Spleen (tissue), 7 donors: ENCODE data around the gene DOK7.

Experiments used
- POLR2A ChIP-seq, 3 donors: fragments of 450-650 bp; IDR thresholded peaks; one replicate each; pipeline ENCODE4 v1.5.1; 2017; ENCODE audit warnings: antibody characterized with exemption in 3 of 3, mild to moderate bottlenecking in 1 of 3
- POLR2AphosphoS5 ChIP-seq, 3 donors: sonication (generic); formaldehyde crosslinking; IDR thresholded peaks; one replicate each; pipeline ENCODE4 v1.5.1; 2017; ENCODE audit warnings: antibody characterized with exemption in 3 of 3
- TF ChIP-seq, protein P1 (sequence below), 11 experiments: fragments of 200-600 bp in 7 of 11; fragments of 450-650 bp in 4 of 11; sonication (generic) in 4 of 11; IDR thresholded peaks in 8 of 11; conservative IDR thresholded peaks in 3 of 11; 1 replicate in 7 of 11; 2 replicates in 4 of 11; pipeline versions ENCODE4 v1.4.0 to v1.8.0; 2016 to 2021; ENCODE audit warnings: antibody characterized with exemption in 11 of 11, inconsistent platforms in 4 of 11, mild to moderate bottlenecking in 1 of 11
- donor health status: DM: no; HTN: no; CAD: no; lungs with moderate emphysema.
- donor health status: DM: no; HTN: no; CAD: no.
- donor health status: DM: no; HTN: no; CAD: no.

DNA sequence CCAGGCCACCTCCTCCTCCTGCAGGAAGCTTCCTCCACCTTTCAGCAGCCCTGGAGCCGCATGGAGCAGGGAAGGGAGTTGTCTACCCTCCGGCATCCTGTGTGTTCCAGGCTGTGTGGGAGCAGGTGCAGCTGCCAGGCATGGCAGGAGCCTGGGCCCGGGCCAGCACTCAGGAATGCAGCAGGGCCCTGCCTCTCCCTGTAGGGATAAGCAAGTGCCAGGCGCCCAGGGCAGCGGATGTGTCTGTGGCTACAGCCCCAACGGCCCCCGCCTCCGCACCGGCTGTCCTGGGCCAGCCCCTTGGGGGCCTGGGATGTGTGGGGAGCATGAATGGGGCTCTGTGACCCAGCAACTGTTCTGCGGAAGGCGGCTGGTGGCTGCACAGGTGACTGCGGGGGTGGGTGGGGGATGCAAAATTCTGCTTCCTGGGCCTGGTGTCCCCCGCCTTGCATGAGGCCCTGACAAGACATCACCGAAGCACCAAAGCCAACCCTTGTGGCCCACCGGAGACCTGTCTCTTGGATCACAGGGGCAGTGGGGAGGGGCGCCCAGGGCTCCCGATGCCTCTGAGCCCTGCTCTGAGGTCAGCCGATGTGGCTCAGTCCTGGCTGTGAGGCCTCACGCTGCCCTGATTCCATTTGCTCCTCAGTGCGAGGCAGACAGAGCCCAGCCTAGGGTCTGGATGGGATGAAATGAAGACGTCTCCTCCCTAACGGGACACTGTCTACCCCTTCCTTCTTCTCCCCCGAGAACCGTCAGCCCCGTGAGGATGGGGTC lies 1.4 kb upstream of the DOK7 start:
- TF ChIP-seq, protein P1, sequence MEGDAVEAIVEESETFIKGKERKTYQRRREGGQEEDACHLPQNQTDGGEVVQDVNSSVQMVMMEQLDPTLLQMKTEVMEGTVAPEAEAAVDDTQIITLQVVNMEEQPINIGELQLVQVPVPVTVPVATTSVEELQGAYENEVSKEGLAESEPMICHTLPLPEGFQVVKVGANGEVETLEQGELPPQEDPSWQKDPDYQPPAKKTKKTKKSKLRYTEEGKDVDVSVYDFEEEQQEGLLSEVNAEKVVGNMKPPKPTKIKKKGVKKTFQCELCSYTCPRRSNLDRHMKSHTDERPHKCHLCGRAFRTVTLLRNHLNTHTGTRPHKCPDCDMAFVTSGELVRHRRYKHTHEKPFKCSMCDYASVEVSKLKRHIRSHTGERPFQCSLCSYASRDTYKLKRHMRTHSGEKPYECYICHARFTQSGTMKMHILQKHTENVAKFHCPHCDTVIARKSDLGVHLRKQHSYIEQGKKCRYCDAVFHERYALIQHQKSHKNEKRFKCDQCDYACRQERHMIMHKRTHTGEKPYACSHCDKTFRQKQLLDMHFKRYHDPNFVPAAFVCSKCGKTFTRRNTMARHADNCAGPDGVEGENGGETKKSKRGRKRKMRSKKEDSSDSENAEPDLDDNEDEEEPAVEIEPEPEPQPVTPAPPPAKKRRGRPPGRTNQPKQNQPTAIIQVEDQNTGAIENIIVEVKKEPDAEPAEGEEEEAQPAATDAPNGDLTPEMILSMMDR (IDR thresholded peaks at IDR 0.05 in 8 of 11, conservative IDR thresholded peaks at IDR 0.05 in 3 of 11): no peak
- TF ChIP-seq POLR2A (IDR thresholded peaks at IDR 0.05) (no peak), POLR2AphosphoS5 (IDR thresholded peaks at IDR 0.05) (no peak)
